IMR-90 (cell line): ENCODE results near the gene GRAMD1B. TPM values are rescaled to one million over a fixed set of nuclear protein-coding genes. Genes with fewer than 3 reads are reported as not detected.

Experiments used
- ATAC-seq: fragments of 200-7000 bp; cut with Tn5 transposase; 2 replicates; pipeline ENCODE4 v1.9.1; 2020; ENCODE audit warnings: low read depth, mild to moderate bottlenecking, moderate library complexity
- BruUV-seq: library from RNA; stranded (reverse); fragments of 400-500 nt; replicated peaks from 2 replicates; lab custom pipeline; 2021; lab: Mats Ljungman, UMichigan
- CTCF ChIA-PET: fragments of 300-600 bp; formaldehyde crosslinking; extraction: SDS; loops from one replicate; lab custom pipeline; 2021; ENCODE audit warnings: antibody characterized with exemption; lab: Yijun Ruan, JAX
- POLR2A ChIA-PET: fragments of 300-600 bp; sonication (Branson Sonifier 250); formaldehyde crosslinking; loops from one replicate; lab custom pipeline; 2022; ENCODE audit warnings: antibody characterized with exemption; ENCODE audit not compliant: unreplicated experiment; lab: Charles Lee
- DNase-seq: peaks from one replicate; pipeline ENCODE4 v3.0.0; 2013
- H2AFZ ChIP-seq: replicated peaks from 2 replicates; pipeline ENCODE3; 2013; ENCODE audit warnings: low read length, mild to moderate bottlenecking; ENCODE audit not compliant: poor library complexity
- H2AK5ac ChIP-seq: 2 replicates; pipeline ENCODE4 v1.6.1; 2013; ENCODE audit warnings: low read depth, low read length, inconsistent platforms
- H2AK9ac ChIP-seq: replicated peaks from 2 replicates; pipeline ENCODE3; 2013; ENCODE audit warnings: mild to moderate bottlenecking, low read depth, low read length, moderate library complexity; ENCODE audit not compliant: poor library complexity
- H2BK120ac ChIP-seq: 2 replicates; pipeline ENCODE4 v1.6.1; 2013; ENCODE audit warnings: low read depth, low read length, inconsistent platforms
- H2BK15ac ChIP-seq: 3 replicates; pipeline ENCODE4 v1.6.1; 2013; ENCODE audit warnings: low read depth, low read length, inconsistent platforms
- H2BK20ac ChIP-seq: 2 replicates; pipeline ENCODE4 v1.6.1; 2013; ENCODE audit warnings: low read depth, mild to moderate bottlenecking, inconsistent platforms, low read length, moderate library complexity
- H2BK5ac ChIP-seq: 2 replicates; pipeline ENCODE4 v1.6.1; 2013; ENCODE audit warnings: mild to moderate bottlenecking, low read depth, low read length, inconsistent platforms; ENCODE audit not compliant: poor library complexity, severe bottlenecking
- H3K14ac ChIP-seq: replicated peaks from 2 replicates; pipeline ENCODE4 v1.6.1; 2013; ENCODE audit warnings: low read depth, low read length, inconsistent platforms
- H3K18ac ChIP-seq: 2 replicates; pipeline ENCODE4 v1.6.1; 2013; ENCODE audit warnings: low read depth, low read length, control low read depth
- H3K23ac ChIP-seq: 2 replicates; pipeline ENCODE4 v1.6.1; 2013; ENCODE audit warnings: low read depth, low read length, inconsistent platforms
- H3K27ac ChIP-seq: 2 replicates; pipeline ENCODE4 v1.5.1; 2013; ENCODE audit warnings: mild to moderate bottlenecking, control low read depth, low read length; ENCODE audit not compliant: insufficient read depth
- H3K27me3 ChIP-seq: 2 replicates; pipeline ENCODE4 v1.6.1; 2013; ENCODE audit warnings: low read length; ENCODE audit not compliant: control insufficient read depth, insufficient read depth
- H3K36me3 ChIP-seq: 2 replicates; pipeline ENCODE4 v1.6.1; 2013; ENCODE audit warnings: low read length, mixed read lengths; ENCODE audit not compliant: control insufficient read depth, insufficient read depth
- H3K4ac ChIP-seq: 2 replicates; pipeline ENCODE4 v1.6.1; 2013; ENCODE audit warnings: low read depth, low read length, inconsistent platforms
- H3K4me1 ChIP-seq: 2 replicates; pipeline ENCODE4 v1.6.1; 2013; ENCODE audit warnings: low read length, mixed read lengths; ENCODE audit not compliant: control insufficient read depth, insufficient read depth
- H3K4me2 ChIP-seq: 2 replicates; pipeline ENCODE4 v1.6.1; 2013; ENCODE audit warnings: low read depth, mild to moderate bottlenecking, control low read depth, low read length, moderate library complexity
- H3K4me3 ChIP-seq: 2 replicates; pipeline ENCODE4 v1.5.1; 2013; ENCODE audit warnings: low read depth, mild to moderate bottlenecking, control low read depth, low read length, moderate library complexity; ENCODE audit not compliant: insufficient read depth
- H3K56ac ChIP-seq: 2 replicates; pipeline ENCODE4 v1.6.1; 2013; ENCODE audit warnings: low read length, inconsistent platforms; ENCODE audit not compliant: insufficient read depth; ENCODE audit errors: extremely low read depth
- H3K79me1 ChIP-seq, 2 experiments: 2 replicates each; pipeline ENCODE4 v1.6.1; 2013; ENCODE audit warnings: low read length in 2 of 2, inconsistent platforms in 1 of 2, low read depth in 1 of 2
- H3K9ac ChIP-seq: 2 replicates; pipeline ENCODE4 v1.6.1; 2013; ENCODE audit warnings: low read depth, low read length, control low read depth
- H3K9me1 ChIP-seq: 2 replicates; pipeline ENCODE4 v1.6.1; 2013; ENCODE audit warnings: low read length, inconsistent platforms; ENCODE audit not compliant: insufficient read depth
- H3K9me3 ChIP-seq: 2 replicates; pipeline ENCODE4 v1.6.1; 2013; ENCODE audit warnings: low read length; ENCODE audit not compliant: control insufficient read depth, insufficient read depth
- H4K20me1 ChIP-seq: 2 replicates; pipeline ENCODE4 v1.6.1; 2013; ENCODE audit warnings: low read length, inconsistent platforms; ENCODE audit not compliant: insufficient read depth
- H4K5ac ChIP-seq: 2 replicates; pipeline ENCODE4 v1.6.1; 2013; ENCODE audit warnings: mild to moderate bottlenecking, low read depth, low read length, control low read depth
- H4K8ac ChIP-seq, 2 experiments: 2 replicates each; pipeline ENCODE4 v1.6.1; 2013; ENCODE audit warnings: low read depth in 2 of 2, low read length in 2 of 2, control low read depth in 1 of 2, inconsistent platforms in 1 of 2
- H4K91ac ChIP-seq: 2 replicates; pipeline ENCODE4 v1.6.1; 2013; ENCODE audit warnings: low read depth, low read length, inconsistent platforms; ENCODE audit not compliant: insufficient read depth
- CHD1 ChIP-seq: IDR thresholded peaks from 2 replicates; pipeline ENCODE4 v1.6.1; 2012; ENCODE audit warnings: low read depth, low read length, improper control_type of control experiment
- FOS ChIP-seq: fragments of 150-350 bp; IDR thresholded peaks from 2 replicates; pipeline ENCODE4 v1.6.1; 2016; ENCODE audit warnings: low read depth, low read length
- MAFK ChIP-seq: IDR thresholded peaks from 2 replicates; pipeline ENCODE4 v1.6.1; 2012; ENCODE audit warnings: low read depth, low read length, improper control_type of control experiment
- MAZ ChIP-seq: IDR thresholded peaks from 2 replicates; pipeline ENCODE4 v1.6.1; 2012; ENCODE audit warnings: low read depth, mild to moderate bottlenecking, low read length, improper control_type of control experiment, moderate library complexity, borderline replicate concordance
- POLR2A ChIP-seq: IDR thresholded peaks from 2 replicates; pipeline ENCODE4 v1.6.1; 2012; ENCODE audit warnings: mild to moderate bottlenecking, low read depth, low read length
- RCOR1 ChIP-seq: IDR thresholded peaks from 2 replicates; pipeline ENCODE4 v1.6.1; 2012; ENCODE audit warnings: mild to moderate bottlenecking, low read length, improper control_type of control experiment; ENCODE audit not compliant: insufficient replicate concordance
- RFX5 ChIP-seq: IDR thresholded peaks from 2 replicates; pipeline ENCODE4 v1.8.0; 2012; ENCODE audit warnings: low read depth, mild to moderate bottlenecking, low read length, moderate library complexity
- SMC3 ChIP-seq: fragments of 150-350 bp; IDR thresholded peaks from 2 replicates; pipeline ENCODE4 v1.6.1; 2016; ENCODE audit warnings: low read depth, mild to moderate bottlenecking, antibody characterized with exemption, low read length, moderate library complexity
- dilution Hi-C: fragments of 300-500 bp; cut with HindIII; formaldehyde crosslinking; loops from one replicate; pipeline ENCODE4 v1.14.3; 2018; ENCODE audit warnings: low sequenced_read_pairs; ENCODE audit not compliant: unreplicated experiment
- in situ Hi-C: fragments of 300-500 bp; cut with MboI; formaldehyde crosslinking; loops from 3 replicates; pipeline ENCODE4 v1.14.3; 2019; ENCODE audit warnings: low sequenced_read_pairs, inconsistent platforms, mixed read lengths
- intact Hi-C: fragments of 100-400 bp; cut with micrococcal nuclease; formaldehyde crosslinking; loops from 2 replicates; pipeline ENCODE4 v1.10.0; 2022
- polyA plus RNA-seq, 3 experiments: library from polyadenylated mRNA; depleted of rRNA; stranded (reverse); fragments of >200 nt; gene quantifications; 2 replicates each; pipeline ENCODE4 v1.2.3, GENCODE V29; 2012; ENCODE audit warnings: low replicate concordance in 1 of 3
- total RNA-seq: library from RNA; depleted of rRNA; stranded (reverse); fragments of >200 nt; gene quantifications from 2 replicates; pipeline ENCODE4 v1.2.3, GENCODE V29; 2012
- TF ChIP-seq, protein P1 (sequence below): fragments of 150-350 bp; IDR thresholded peaks from 2 replicates; pipeline ENCODE4 v1.6.1; 2017; ENCODE audit warnings: mild to moderate bottlenecking, antibody characterized with exemption, low read length, low read depth

Gene GRAMD1B
- total and polyA plus RNA-seq, 2 of the 4 experiments (the other 2 are of a cell fraction): 7.1 to 7.2 TPM

DNA sequence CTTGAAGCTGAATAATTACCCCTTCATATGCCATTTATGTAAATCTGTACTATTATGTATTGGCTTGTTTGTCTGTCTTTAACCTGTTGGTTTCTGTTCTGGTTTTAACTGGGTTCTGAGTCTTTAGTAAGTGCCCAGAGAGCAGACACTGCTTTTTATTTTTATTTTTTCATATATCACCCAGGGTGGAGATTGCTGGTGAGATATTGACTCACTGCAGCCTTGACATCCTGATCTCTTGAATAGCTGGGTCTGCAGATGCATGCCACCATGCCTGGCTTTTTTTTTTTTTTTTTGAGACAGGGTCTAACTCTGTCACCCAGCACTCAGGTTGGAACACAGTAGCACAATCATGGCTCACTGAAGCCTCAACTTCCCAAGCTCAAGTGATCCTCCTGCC, 19.4 kb downstream of the GRAMD1B start:
- Histone ChIP-seq H3K4me2 (no peak overlapping the region), H3K9me1 (peaks cover 8% of the 10 kb centered on the region; the same call in 1 of the 2 replicates), H2BK5ac (no peak overlapping the region), H2BK20ac (no peak overlapping the region), H4K8ac (no peak overlapping the region), H2AFZ (no peak overlapping the region), H3K9me3 (no peaks in the 10 kb centered on the region), H4K91ac (no peak overlapping the region), H3K4me3 (no peak overlapping the region), H3K4me1 (peaks cover 7% of the 10 kb centered on the region), H3K36me3 (no peaks in the 10 kb centered on the region; the same call in 1 of the 2 replicates), H2AK9ac (no peak overlapping the region), H3K56ac (no peak overlapping the region), H3K79me1 (peaks cover 11 to 37% of the 10 kb centered on the region in 2 experiments; a peak in 3 of 4 replicates), H2BK15ac (no peak overlapping the region), H3K9ac (no peak overlapping the region), H3K4ac (no peak overlapping the region), H3K23ac (no peak overlapping the region), H2BK120ac (no peak overlapping the region), H3K27ac (no peak overlapping the region), H3K14ac (no peak overlapping the region), H4K20me1 (0 out of 2 replicates have a peak, but pooled peaks cover 5% of the 10 kb centered on the region), H3K18ac (no peak overlapping the region), H4K5ac (no peak overlapping the region), H2AK5ac (no peak overlapping the region), H3K27me3 (no peaks in the 10 kb centered on the region)
- no peak for ATAC-seq
- ChIA-PET CTCF (interaction anchor here (2.1 kb wide), 1 partner anchor 9 kb away, joined by 5 read pairs; no protein-coding TSS in a partner anchor), POLR2A (no interaction called here)
- intact Hi-C loops (no loop called here), dilution Hi-C loops (no loop called here), in situ Hi-C loops (no loop called here)
- TF ChIP-seq, protein P1, sequence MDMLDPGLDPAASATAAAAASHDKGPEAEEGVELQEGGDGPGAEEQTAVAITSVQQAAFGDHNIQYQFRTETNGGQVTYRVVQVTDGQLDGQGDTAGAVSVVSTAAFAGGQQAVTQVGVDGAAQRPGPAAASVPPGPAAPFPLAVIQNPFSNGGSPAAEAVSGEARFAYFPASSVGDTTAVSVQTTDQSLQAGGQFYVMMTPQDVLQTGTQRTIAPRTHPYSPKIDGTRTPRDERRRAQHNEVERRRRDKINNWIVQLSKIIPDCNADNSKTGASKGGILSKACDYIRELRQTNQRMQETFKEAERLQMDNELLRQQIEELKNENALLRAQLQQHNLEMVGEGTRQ: no peak
- TF ChIP-seq MAZ (no peak), FOS (no peak), RFX5 (no peak), POLR2A (no peak), CHD1 (no peak), MAFK (no peak), RCOR1 (no peak), SMC3 (no peak)
- DNase-seq: no peak
- no TSS peak for BruUV-seq
